ENCODE data around the gene RASGEF1B. TPM values are rescaled to one million over a fixed set of nuclear protein-coding genes. Genes with fewer than 3 reads are reported as not detected.

The RASGEF1B gene
- total and polyA plus RNA-seq, 9 of the 15 experiments (the other 6 are each of a cell fraction or from before 2014, with no cell fraction given), result 0.04 to 0.57 (median 0.22) TPM

- Histone ChIP-seq H3K9ac (ENCODE audit: insufficient read depth in 1 of 2, low read depth in 2 of 2, low read length in 2 of 2) (no peak overlapping the region), H3K9me1 (ENCODE audit: control insufficient read depth, insufficient read depth, low read length) (no peaks in the 10 kb centered on the region), H3K79me2 (ENCODE audit: control insufficient read depth, insufficient read depth, low read length) (no peaks in the 10 kb centered on the region), H3K27me3 (ENCODE audit: control insufficient read depth in 2 of 2, insufficient read depth in 2 of 2, low read length in 2 of 2) (no peaks in the 10 kb centered on the region), H3K36me3 (ENCODE audit: control insufficient read depth, insufficient read depth, low read length) (no peaks in the 10 kb centered on the region), H3K27ac (ENCODE audit: extremely low read depth, low read depth, low read length) (no peak overlapping the region), H3K4me2 (ENCODE audit: insufficient read depth, low read length) (no peak overlapping the region), H3K4me3 (no peak overlapping the region), H4K20me1 (replicated peaks; ENCODE audit: control insufficient read depth, insufficient read depth, low read length) (no peaks in the 10 kb centered on the region), H3K4me1 (replicated peaks in 1 of 2; ENCODE audit: control insufficient read depth in 2 of 2, insufficient read depth in 2 of 2, low read length in 2 of 2) (no peaks in the 10 kb centered on the region), H2AFZ (ENCODE audit: low read depth, low read length) (no peak overlapping the region), H3K9me3 (replicated peaks; ENCODE audit: control insufficient read depth, insufficient read depth, low read depth, low read length) (no peaks in the 10 kb centered on the region)
- DNase-seq (ENCODE audit: extremely low read depth in 1 of 4, low spot score in 3 of 4) (no peak), ATAC-seq (no peak), FAIRE-seq (no peak)
- CTCF ChIA-PET (ENCODE audit: low intra/inter-chr PET ratio), result no interaction called here
- POLR2A ChIA-PET, result no interaction called here
- in situ Hi-C loops (cut with MboI), result no loop called here
- no TSS peak for BruUV-seq (replicated peaks)
- 11% methylated on average over 6 of the region's 6 CpGs for WGBS (ENCODE audit: insufficient coverage, low coverage, missing lambda C conversion rate)
- intact Hi-C loops (cut with micrococcal nuclease), result no loop called here
- no peak for TF ChIP-seq POLR2A (conservative IDR thresholded peaks at IDR 0.05)
- TF ChIP-seq JUN (IDR thresholded peaks at IDR 0.05; ENCODE audit: borderline replicate concordance, low read depth, low read length), result no peak
- no peak for TF ChIP-seq JUN (CRISPR knock-in tag; IDR thresholded peaks at IDR 0.05; ENCODE audit: borderline replicate concordance)
- no peak for TF ChIP-seq NR1H2 (CRISPR knock-in tag; IDR thresholded peaks at IDR 0.05)
- no peak for TF ChIP-seq GABPB1 (CRISPR knock-in tag; IDR thresholded peaks at IDR 0.05)
- TF ChIP-seq BCLAF1 (IDR thresholded peaks at IDR 0.05; ENCODE audit: borderline replicate concordance in 1 of 2, control insufficient read depth in 1 of 2, low read depth in 2 of 2, low read length in 1 of 2), result no peak
- no peak for TF ChIP-seq ZKSCAN3 (CRISPR knock-in tag; IDR thresholded peaks at IDR 0.05)
- no peak for TF ChIP-seq MEF2A (IDR thresholded peaks at IDR 0.05; ENCODE audit: control insufficient read depth, low read depth, low read length)
- no peak for TF ChIP-seq RNF219 (CRISPR knock-in tag; IDR thresholded peaks at IDR 0.05)
- TF ChIP-seq SNRNP70 (optimal IDR thresholded peaks at IDR 0.05; ENCODE audit: low read depth, low read length), result no peak
- no peak for TF ChIP-seq HES1 (IDR thresholded peaks at IDR 0.05; ENCODE audit: low read depth)
- TF ChIP-seq ZNF398 (CRISPR knock-in tag; IDR thresholded peaks at IDR 0.05), result no peak
- TF ChIP-seq LEF1 (IDR thresholded peaks at IDR 0.05), result no peak
- no peak for TF ChIP-seq ZNF282 (CRISPR knock-in tag; IDR thresholded peaks at IDR 0.05)
These were observed 44.5 kb upstream of the RASGEF1B start for GRCh38 chr4:81516241-81516640.

Data from K562 (cell line).